Measurements from ENCODE around the gene MAML3. TPM values are rescaled to one million over a fixed set of nuclear protein-coding genes. Genes with fewer than 3 reads are reported as not detected.

The MAML3 gene
- total RNA-seq, 1 donor from 2014 or later: 8.1 TPM

- Histone ChIP-seq H3K4me3 (ENCODE audit: insufficient read depth, low read depth, low read length) (no peak overlapping the region), H3K4me1 (ENCODE audit: insufficient read depth, low read length) (peaks cover 1% of the 10 kb centered on the region), H3K9ac (ENCODE audit: low read length) (no peak overlapping the region), H4K20me1 (ENCODE audit: insufficient read depth, low read length) (no peaks in the 10 kb centered on the region), H2AFZ (ENCODE audit: low read depth, low read length) (no peak overlapping the region), H3K4me2 (ENCODE audit: low read length) (no peak overlapping the region), H3K79me2 (ENCODE audit: insufficient read depth, low read length) (no peaks in the 10 kb centered on the region), H3K27me3 (ENCODE audit: insufficient read depth, low read length) (no peaks in the 10 kb centered on the region), H3K9me3 (ENCODE audit: insufficient read depth, low read depth, low read length) (no peaks in the 10 kb centered on the region), H3K36me3 (ENCODE audit: insufficient read depth, low read length) (no peaks in the 10 kb centered on the region), H3K27ac (ENCODE audit: low read depth, low read length) (no peak overlapping the region)
- Mint-ChIP-seq H3K4me1 (ENCODE audit: low read depth, unreplicated experiment) (peaks cover 29% of the 10 kb centered on the region), H3K36me3 (ENCODE audit: low read depth, unreplicated experiment) (peaks cover 2% of the 10 kb centered on the region), H3K9me3 (ENCODE audit: unreplicated experiment) (no peaks in the 10 kb centered on the region), H3K4me3 (ENCODE audit: unreplicated experiment) (no peak overlapping the region), H3K27me3 (ENCODE audit: low read depth, unreplicated experiment) (no peaks in the 10 kb centered on the region), H3K27ac (ENCODE audit: unreplicated experiment) (no peak overlapping the region)
- DNase-seq (ENCODE audit: low read depth) (no peak), FAIRE-seq (no peak)
- TF ChIP-seq CTCF (IDR thresholded peaks at IDR 0.05; ENCODE audit: insufficient read depth, low read depth, low read length): no peak
- TF ChIP-seq EZH2 (IDR thresholded peaks at IDR 0.05; ENCODE audit: insufficient read depth, low read length): no peak
Measured at GRCh38 chr4:140031706-140032105, 122.3 kb downstream of the MAML3 start.

GRCh38 chr4:140031061-140031460 lies 122.9 kb downstream of the MAML3 start:
- no peaks in the 10 kb centered on the region for H3K79me2 ChIP-seq (ENCODE audit: insufficient read depth, low read length)
- no peak overlapping the region for H3K4me3 ChIP-seq (ENCODE audit: insufficient read depth, low read depth, low read length)
- H3K27me3 ChIP-seq (ENCODE audit: insufficient read depth, low read length): no peaks in the 10 kb centered on the region
- Mint-ChIP-seq H3K27me3 (ENCODE audit: low read depth, unreplicated experiment) (no peaks in the 10 kb centered on the region), H3K4me1 (ENCODE audit: low read depth, unreplicated experiment) (peaks cover 22% of the 10 kb centered on the region), H3K36me3 (ENCODE audit: low read depth, unreplicated experiment) (peaks cover 2% of the 10 kb centered on the region), H3K9me3 (ENCODE audit: unreplicated experiment) (no peaks in the 10 kb centered on the region), H3K4me3 (ENCODE audit: unreplicated experiment) (no peak overlapping the region), H3K27ac (ENCODE audit: unreplicated experiment) (no peak overlapping the region)
- no peak overlapping the region for H3K9ac ChIP-seq (ENCODE audit: low read length)
- no peaks in the 10 kb centered on the region for H4K20me1 ChIP-seq (ENCODE audit: insufficient read depth, low read length)
- no peak overlapping the region for H3K4me2 ChIP-seq (ENCODE audit: low read length)
- H3K36me3 ChIP-seq (ENCODE audit: insufficient read depth, low read length): no peaks in the 10 kb centered on the region
- no peak overlapping the region for H2AFZ ChIP-seq (ENCODE audit: low read depth, low read length)
- no peak for TF ChIP-seq EZH2 (IDR thresholded peaks at IDR 0.05; ENCODE audit: insufficient read depth, low read length)
- no peak for TF ChIP-seq CTCF (IDR thresholded peaks at IDR 0.05; ENCODE audit: insufficient read depth, low read depth, low read length)
- H3K9me3 ChIP-seq (ENCODE audit: insufficient read depth, low read depth, low read length): no peaks in the 10 kb centered on the region
- H3K4me1 ChIP-seq (ENCODE audit: insufficient read depth, low read length): no peaks in the 10 kb centered on the region
- FAIRE-seq: no peak
- no peak overlapping the region for H3K27ac ChIP-seq (ENCODE audit: low read depth, low read length)
- DNase-seq (ENCODE audit: low read depth): no peak

- no peak overlapping the region for H3K27ac ChIP-seq (ENCODE audit: low read depth, low read length)
- Mint-ChIP-seq H3K27me3 (ENCODE audit: low read depth, unreplicated experiment) (no peaks in the 10 kb centered on the region), H3K4me1 (ENCODE audit: low read depth, unreplicated experiment) (peaks cover 20% of the 10 kb centered on the region), H3K9me3 (ENCODE audit: unreplicated experiment) (no peaks in the 10 kb centered on the region), H3K4me3 (ENCODE audit: unreplicated experiment) (no peak overlapping the region), H3K36me3 (ENCODE audit: low read depth, unreplicated experiment) (no peaks in the 10 kb centered on the region), H3K27ac (ENCODE audit: unreplicated experiment) (no peak overlapping the region)
- H3K27me3 ChIP-seq (ENCODE audit: insufficient read depth, low read length): no peaks in the 10 kb centered on the region
- TF ChIP-seq CTCF (IDR thresholded peaks at IDR 0.05; ENCODE audit: insufficient read depth, low read depth, low read length) (no peak), EZH2 (IDR thresholded peaks at IDR 0.05; ENCODE audit: insufficient read depth, low read length) (no peak)
- no peaks in the 10 kb centered on the region for H3K79me2 ChIP-seq (ENCODE audit: insufficient read depth, low read length)
- FAIRE-seq: no peak
- H2AFZ ChIP-seq (ENCODE audit: low read depth, low read length): no peak overlapping the region
- DNase-seq (ENCODE audit: low read depth): no peak
- H3K4me1 ChIP-seq (ENCODE audit: insufficient read depth, low read length): no peaks in the 10 kb centered on the region
- H3K36me3 ChIP-seq (ENCODE audit: insufficient read depth, low read length): no peaks in the 10 kb centered on the region
- no peaks in the 10 kb centered on the region for H4K20me1 ChIP-seq (ENCODE audit: insufficient read depth, low read length)
- no peak overlapping the region for H3K4me2 ChIP-seq (ENCODE audit: low read length)
- H3K9ac ChIP-seq (ENCODE audit: low read length): no peak overlapping the region
- no peaks in the 10 kb centered on the region for H3K9me3 ChIP-seq (ENCODE audit: insufficient read depth, low read depth, low read length)
- H3K4me3 ChIP-seq (ENCODE audit: insufficient read depth, low read depth, low read length): no peak overlapping the region
Measured at GRCh38 chr4:140028676-140029517, 125.1 kb downstream of the MAML3 start.

Measured in astrocyte (in vitro differentiated cells and primary cell).